Calu3 (cell line): ENCODE measurements around the gene C12orf75. TPM values are rescaled to one million over a fixed set of nuclear protein-coding genes. Genes with fewer than 3 reads are reported as not detected.

Source experiments
- BruUV-seq: library from RNA; stranded (reverse); fragments of 400-500 nt; replicated peaks from 2 replicates; lab custom pipeline; 2021; lab: Mats Ljungman, UMichigan
- CTCF ChIA-PET: fragments of 300-600 bp; sonication (Branson Sonifier 250); formaldehyde crosslinking; loops from one replicate; lab custom pipeline; 2022; ENCODE audit warnings: antibody characterized with exemption; lab: Charles Lee
- DNase-seq: peaks from one replicate; pipeline ENCODE4 v3.0.0; 2022
- H3K27ac Mint-ChIP-seq: one replicate; pipeline ENCODE4 v1.8.0; 2022; ENCODE audit warnings: mixed read lengths; ENCODE audit not compliant: unreplicated experiment
- H3K27me3 Mint-ChIP-seq: one replicate; pipeline ENCODE4 v1.8.0; 2022; ENCODE audit warnings: mixed read lengths; ENCODE audit not compliant: unreplicated experiment
- H3K36me3 Mint-ChIP-seq: one replicate; pipeline ENCODE4 v1.8.0; 2022; ENCODE audit warnings: mild to moderate bottlenecking, moderate library complexity, mixed read lengths; ENCODE audit not compliant: insufficient read depth, unreplicated experiment
- H3K4me1 Mint-ChIP-seq: one replicate; pipeline ENCODE4 v1.8.0; 2022; ENCODE audit warnings: mild to moderate bottlenecking, low read depth, mixed read lengths; ENCODE audit not compliant: unreplicated experiment
- H3K4me3 Mint-ChIP-seq: one replicate; pipeline ENCODE4 v1.8.0; 2022; ENCODE audit warnings: mild to moderate bottlenecking, low read depth, moderate library complexity, mixed read lengths; ENCODE audit not compliant: unreplicated experiment
- H3K9me3 Mint-ChIP-seq: one replicate; pipeline ENCODE4 v1.8.0; 2022; ENCODE audit warnings: low read depth, mixed read lengths; ENCODE audit not compliant: unreplicated experiment
- intact Hi-C: fragments of 100-400 bp; cut with micrococcal nuclease; formaldehyde crosslinking; loops from one replicate; pipeline ENCODE4 v1.10.0; 2022; ENCODE audit not compliant: unreplicated experiment
- total RNA-seq: library from RNA; stranded (reverse); gene quantifications from 2 replicates; pipeline ENCODE4 v1.2.3, GENCODE V29; 2022
- TF ChIP-seq, protein P1 (sequence below): fragments of 200-600 bp; IDR thresholded peaks from one replicate; pipeline ENCODE4 v1.8.0; 2022; ENCODE audit warnings: antibody characterized with exemption; ENCODE audit not compliant: unreplicated experiment

The C12orf75 gene
- total RNA-seq, 1 experiment from 2014 or later = 363 TPM

DNA sequence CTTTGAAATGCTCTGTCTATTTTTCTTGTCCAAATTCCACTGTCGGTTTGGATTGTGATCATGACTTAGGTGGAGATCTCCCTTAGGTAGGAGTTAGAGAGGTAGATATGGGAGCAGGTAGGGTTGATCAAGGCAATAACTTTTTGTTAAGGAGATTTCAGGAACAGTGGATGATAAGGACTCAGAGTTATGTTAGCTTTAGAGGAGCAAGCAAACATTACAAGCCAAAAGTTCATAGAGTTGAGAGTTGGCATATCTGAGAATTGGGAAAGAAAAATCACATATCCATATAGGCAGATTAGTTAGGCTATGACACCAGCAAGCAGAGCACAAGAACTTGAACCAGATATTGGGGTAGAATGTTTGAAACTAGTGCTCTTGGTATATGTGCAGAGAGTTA is 43.1 kb upstream of the C12orf75 start:
- peaks cover 5% of the 10 kb centered on the region for H3K4me1 Mint-ChIP-seq
- H3K4me3 Mint-ChIP-seq = no peak overlapping the region

DNA sequence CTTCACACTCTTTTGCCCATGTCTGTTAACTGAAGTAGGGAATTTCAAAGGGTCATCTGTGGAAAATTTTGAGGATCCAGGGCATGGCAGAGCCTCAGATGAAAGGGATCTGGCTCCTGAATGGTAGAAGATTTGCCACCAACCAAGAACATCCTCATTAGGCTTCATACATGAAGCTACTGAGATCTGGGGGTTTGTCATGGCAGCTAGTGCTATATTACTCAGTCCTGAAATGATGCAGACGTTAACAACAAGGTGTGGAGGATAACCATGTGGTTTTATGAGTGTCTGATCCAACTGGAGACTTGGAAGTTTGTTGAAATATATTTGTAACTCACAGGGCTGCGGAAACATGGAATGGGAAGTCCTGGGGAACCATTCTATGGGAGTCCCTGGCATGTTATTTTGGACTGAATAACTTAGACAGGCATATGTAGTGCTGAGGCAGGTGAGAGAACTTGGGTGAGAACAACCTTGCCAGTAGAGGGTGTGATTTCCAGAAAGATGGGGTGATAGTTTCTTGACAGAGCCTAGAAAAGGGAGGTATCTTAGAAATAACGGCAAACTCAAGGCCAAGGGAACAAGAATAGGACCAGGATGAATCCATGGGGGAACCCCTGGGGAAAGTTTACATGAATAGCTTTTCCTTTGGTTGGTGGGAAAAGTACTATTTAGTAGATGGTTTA is 42.0 kb upstream of the C12orf75 start:
- CTCF ChIA-PET = no interaction called here
- no TSS peak for BruUV-seq
- H3K27ac Mint-ChIP-seq = no peak overlapping the region
- TF ChIP-seq, protein P1, sequence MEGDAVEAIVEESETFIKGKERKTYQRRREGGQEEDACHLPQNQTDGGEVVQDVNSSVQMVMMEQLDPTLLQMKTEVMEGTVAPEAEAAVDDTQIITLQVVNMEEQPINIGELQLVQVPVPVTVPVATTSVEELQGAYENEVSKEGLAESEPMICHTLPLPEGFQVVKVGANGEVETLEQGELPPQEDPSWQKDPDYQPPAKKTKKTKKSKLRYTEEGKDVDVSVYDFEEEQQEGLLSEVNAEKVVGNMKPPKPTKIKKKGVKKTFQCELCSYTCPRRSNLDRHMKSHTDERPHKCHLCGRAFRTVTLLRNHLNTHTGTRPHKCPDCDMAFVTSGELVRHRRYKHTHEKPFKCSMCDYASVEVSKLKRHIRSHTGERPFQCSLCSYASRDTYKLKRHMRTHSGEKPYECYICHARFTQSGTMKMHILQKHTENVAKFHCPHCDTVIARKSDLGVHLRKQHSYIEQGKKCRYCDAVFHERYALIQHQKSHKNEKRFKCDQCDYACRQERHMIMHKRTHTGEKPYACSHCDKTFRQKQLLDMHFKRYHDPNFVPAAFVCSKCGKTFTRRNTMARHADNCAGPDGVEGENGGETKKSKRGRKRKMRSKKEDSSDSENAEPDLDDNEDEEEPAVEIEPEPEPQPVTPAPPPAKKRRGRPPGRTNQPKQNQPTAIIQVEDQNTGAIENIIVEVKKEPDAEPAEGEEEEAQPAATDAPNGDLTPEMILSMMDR = no peak
- peaks cover 16% of the 10 kb centered on the region for H3K4me1 Mint-ChIP-seq
- peaks cover 2% of the 10 kb centered on the region for H3K36me3 Mint-ChIP-seq
- peaks cover 12% of the 10 kb centered on the region for H3K9me3 Mint-ChIP-seq
- no peaks in the 10 kb centered on the region for H3K27me3 Mint-ChIP-seq
- H3K4me3 Mint-ChIP-seq = no peak overlapping the region
- DNase-seq = no peak
- intact Hi-C loops = no loop called here

More for the DNA sequence above, 43.1 kb upstream of the C12orf75 start:
- CTCF ChIA-PET = no interaction called here
- Mint-ChIP-seq H3K9me3 (peaks cover 12% of the 10 kb centered on the region), H3K27ac (no peak overlapping the region), H3K36me3 (no peaks in the 10 kb centered on the region), H3K27me3 (no peaks in the 10 kb centered on the region)
- no TSS peak for BruUV-seq
- intact Hi-C loops = no loop called here
- no peak for DNase-seq
- TF ChIP-seq, protein P1 = no peak

DNA sequence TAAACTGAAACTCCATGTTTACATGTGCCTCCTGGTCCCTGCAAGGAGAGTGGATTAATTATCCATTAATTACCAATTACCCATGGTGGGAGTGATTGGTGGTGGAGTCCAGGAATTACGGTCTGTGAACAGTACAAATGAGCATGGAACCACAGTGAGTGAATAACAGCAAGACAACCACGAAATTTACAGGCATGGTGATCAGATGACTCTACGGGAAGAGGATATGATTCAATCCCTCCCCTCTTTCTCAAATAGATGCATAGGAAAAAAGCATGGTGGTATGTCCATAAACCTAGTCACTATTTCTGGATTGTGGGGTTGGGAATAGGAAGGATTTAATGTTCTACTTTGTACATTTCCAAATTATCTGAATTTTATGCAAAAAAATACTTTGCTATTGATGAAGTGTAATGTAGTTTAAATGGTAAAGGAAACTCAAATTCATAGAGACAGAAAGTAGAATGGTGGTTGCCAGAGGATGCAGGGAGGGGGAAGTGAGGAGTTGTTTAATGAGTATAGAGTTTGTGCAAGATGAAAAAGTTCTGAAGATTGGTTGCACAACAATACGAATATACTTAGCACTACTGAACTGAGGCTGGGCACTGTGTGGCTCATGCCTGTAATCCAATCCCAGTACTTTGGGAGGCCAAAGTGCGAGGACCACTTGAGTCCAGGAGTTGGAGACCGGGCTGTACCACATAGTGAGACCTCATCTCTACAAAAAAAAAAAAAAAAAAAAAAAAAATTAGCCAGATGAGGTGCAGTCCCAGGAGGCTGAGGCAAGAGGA is 41.2 kb upstream of the C12orf75 start:
- Mint-ChIP-seq H3K4me3 (no peak overlapping the region), H3K27me3 (no peaks in the 10 kb centered on the region), H3K36me3 (peaks cover 5% of the 10 kb centered on the region), H3K9me3 (peaks cover 4% of the 10 kb centered on the region), H3K27ac (no peak overlapping the region), H3K4me1 (peaks cover 21% of the 10 kb centered on the region)
- no peak for DNase-seq
- intact Hi-C loops = no loop called here
- no TSS peak for BruUV-seq
- CTCF ChIA-PET = no interaction called here
- TF ChIP-seq, protein P1 = no peak

DNA sequence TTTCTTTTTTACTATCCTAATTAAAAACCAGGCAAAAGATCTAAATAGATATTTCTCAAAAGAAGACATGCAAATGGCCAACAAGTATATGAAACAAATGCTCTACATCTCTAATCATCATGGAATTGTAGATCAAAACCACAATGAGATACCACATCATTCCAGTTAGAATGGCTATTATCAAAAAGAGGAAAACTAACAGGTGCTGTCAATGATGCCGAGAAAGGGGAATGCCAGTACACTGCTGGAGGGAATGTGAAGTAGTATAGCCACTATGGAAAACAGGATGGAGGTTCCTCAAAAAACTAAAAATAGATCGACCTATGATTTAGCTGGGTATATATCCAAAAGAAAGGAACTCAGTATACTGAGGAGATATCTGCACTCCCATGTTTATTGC is 39.0 kb upstream of the C12orf75 start:
- no peak for DNase-seq
- H3K27me3 Mint-ChIP-seq = no peaks in the 10 kb centered on the region
- H3K4me1 Mint-ChIP-seq = peaks cover 21% of the 10 kb centered on the region
- no peak overlapping the region for H3K27ac Mint-ChIP-seq
- peaks cover 5% of the 10 kb centered on the region for H3K36me3 Mint-ChIP-seq
- intact Hi-C loops = no loop called here
- CTCF ChIA-PET = no interaction called here
- no peak overlapping the region for H3K4me3 Mint-ChIP-seq
- BruUV-seq = no TSS peak
- TF ChIP-seq, protein P1 = no peak
- no peaks in the 10 kb centered on the region for H3K9me3 Mint-ChIP-seq
